ENCODE measurements around the gene C20orf144. TPM values are rescaled to one million over a fixed set of nuclear protein-coding genes. Genes with fewer than 3 reads are reported as not detected.

Gene C20orf144
- total RNA-seq, 2 donors from 2014 or later, result 0.30 TPM; not detected in 1

GRCh38 chr20:33636776-33637175 lies 25.4 kb upstream of the C20orf144 start:
- peaks cover 7% of the 10 kb centered on the region for H3K36me3 ChIP-seq
- DNase-seq, result no peak
- no peak for TF ChIP-seq CTCF (IDR thresholded peaks at IDR 0.05)

GRCh38 chr20:33640287-33640686 lies 21.8 kb upstream of the C20orf144 start:
- DNase-seq, result no peak
- H3K9ac ChIP-seq (ENCODE audit: low read depth in 2 of 2, low read length in 2 of 2), result no peak overlapping the region
- intact Hi-C loops (cut with DNase I), result no loop called here
- H3K4me1 ChIP-seq, result no peaks in the 10 kb centered on the region
- no peak for TF ChIP-seq CTCF (IDR thresholded peaks at IDR 0.05)
- H3K9me3 ChIP-seq, result no peaks in the 10 kb centered on the region
- no peak overlapping the region for H3K27ac ChIP-seq
- no peak overlapping the region for H3K4me3 ChIP-seq
- no peaks in the 10 kb centered on the region for H3K27me3 ChIP-seq
- peaks cover 7% of the 10 kb centered on the region for H3K36me3 ChIP-seq

More at GRCh38 chr20:33636776-33637175, 25.4 kb upstream of the C20orf144 start:
- intact Hi-C loops (cut with DNase I), result no loop called here
- Histone ChIP-seq H3K9ac (ENCODE audit: low read depth in 2 of 2, low read length in 2 of 2) (no peak overlapping the region), H3K27ac (no peak overlapping the region), H3K27me3 (no peaks in the 10 kb centered on the region), H3K4me1 (no peaks in the 10 kb centered on the region), H3K4me3 (no peak overlapping the region), H3K9me3 (no peaks in the 10 kb centered on the region)

- H3K27ac ChIP-seq, result no peak overlapping the region
- no peaks in the 10 kb centered on the region for H3K9me3 ChIP-seq
- H3K36me3 ChIP-seq, result peaks cover 7% of the 10 kb centered on the region
- intact Hi-C loops (cut with DNase I), result no loop called here
- H3K4me3 ChIP-seq, result no peak overlapping the region
- no peaks in the 10 kb centered on the region for H3K4me1 ChIP-seq
- no peak overlapping the region for H3K9ac ChIP-seq (ENCODE audit: low read depth in 2 of 2, low read length in 2 of 2)
- H3K27me3 ChIP-seq, result no peaks in the 10 kb centered on the region
- no peak for TF ChIP-seq CTCF (IDR thresholded peaks at IDR 0.05)
- DNase-seq, result no peak
Observed at GRCh38 chr20:33644313-33645071, 17.6 kb upstream of the C20orf144 start.

- no peak for TF ChIP-seq CTCF (IDR thresholded peaks at IDR 0.05)
- Histone ChIP-seq H3K27ac (no peak overlapping the region), H3K9me3 (no peaks in the 10 kb centered on the region), H3K4me3 (no peak overlapping the region), H3K4me1 (no peaks in the 10 kb centered on the region), H3K9ac (ENCODE audit: low read depth in 2 of 2, low read length in 2 of 2) (no peak overlapping the region), H3K36me3 (peaks cover 4% of the 10 kb centered on the region), H3K27me3 (no peaks in the 10 kb centered on the region)
- no peak for DNase-seq
- intact Hi-C loops (cut with DNase I), result no loop called here
Observed at GRCh38 chr20:33645072-33645358, 17.1 kb upstream of the C20orf144 start.

GRCh38 chr20:33645396-33645795 lies 16.7 kb upstream of the C20orf144 start:
- H3K4me1 ChIP-seq, result no peaks in the 10 kb centered on the region
- H3K4me3 ChIP-seq, result no peak overlapping the region
- H3K27ac ChIP-seq, result no peak overlapping the region
- H3K9me3 ChIP-seq, result no peaks in the 10 kb centered on the region
- H3K27me3 ChIP-seq, result no peaks in the 10 kb centered on the region
- H3K36me3 ChIP-seq, result peaks cover under 1% of the 10 kb centered on the region
- no peak for DNase-seq
- intact Hi-C loops (cut with DNase I), result no loop called here
- no peak overlapping the region for H3K9ac ChIP-seq (ENCODE audit: low read depth in 2 of 2, low read length in 2 of 2)
- no peak for TF ChIP-seq CTCF (IDR thresholded peaks at IDR 0.05)

All from colonic mucosa (tissue), 4 donors.